HG03060 (cell line): ENCODE results near the gene LIG1.

Experiments
- ATAC-seq: cut with Tn5 transposase; IDR thresholded peaks from one replicate; pipeline ENCODE4 v1.9.1; 2021; ENCODE audit warnings: low read depth, moderate number of reproducible peaks; ENCODE audit not compliant: unreplicated experiment

The LIG1 gene

DNA sequence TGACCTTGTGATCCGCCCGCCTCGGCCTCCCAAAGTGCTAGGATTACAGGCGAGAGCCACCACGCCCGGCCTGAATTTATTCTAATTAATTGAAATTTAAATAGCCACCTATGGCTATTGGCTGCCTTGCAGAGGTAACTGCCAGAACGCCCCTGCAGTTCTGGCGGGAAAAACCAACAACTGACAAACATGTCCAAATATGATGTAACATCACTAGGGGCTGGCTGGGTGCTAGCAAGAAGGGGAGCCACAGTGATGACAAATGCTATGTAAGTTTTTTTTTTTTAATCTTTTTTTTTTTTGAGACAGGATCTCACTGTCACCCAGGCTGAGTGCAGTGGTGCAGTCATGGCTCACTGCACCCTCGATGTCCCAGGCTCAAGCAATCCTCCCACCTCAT lies 13.2 kb upstream of the LIG1 start:
- no peak for ATAC-seq

DNA sequence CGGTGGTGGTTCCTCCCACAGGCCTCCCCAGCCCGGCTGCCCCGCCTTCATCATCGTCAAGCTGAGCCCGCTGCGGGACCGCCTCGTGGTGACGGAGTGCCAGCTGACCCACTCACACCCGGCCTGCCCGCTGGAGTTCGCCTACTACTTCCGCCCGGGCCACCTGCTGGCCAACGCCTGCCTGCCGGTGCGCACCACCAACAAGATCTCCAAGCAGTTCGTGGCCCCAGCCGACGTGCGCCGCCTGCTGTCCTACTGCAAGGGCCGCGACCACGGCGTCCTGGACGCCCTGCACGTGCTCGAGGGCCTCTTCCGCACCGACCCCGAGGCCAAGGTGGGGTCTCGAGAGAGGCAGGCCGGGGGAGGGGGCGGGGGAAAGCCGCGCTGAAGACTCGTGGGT lies 12.3 kb upstream of the LIG1 start:
- no peak for ATAC-seq

DNA sequence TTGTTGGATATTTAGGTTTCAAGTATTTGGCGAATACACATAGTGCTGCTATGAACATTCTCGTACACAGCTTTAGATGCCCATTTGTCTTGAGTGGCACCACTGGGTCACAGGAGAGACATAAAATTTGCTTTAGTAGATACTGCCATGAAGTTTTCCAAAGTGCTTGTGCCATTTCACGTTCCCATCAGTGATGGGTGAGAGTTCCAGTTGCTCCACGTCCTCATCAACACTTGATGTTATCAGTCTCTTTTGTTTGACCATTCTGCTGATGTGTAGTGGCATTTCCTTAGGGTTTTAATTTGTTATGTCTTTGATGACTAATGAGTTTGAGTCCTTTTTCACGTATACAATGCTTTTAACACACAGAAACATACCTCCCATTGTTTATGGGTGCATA lies 11.4 kb upstream of the LIG1 start:
- no peak for ATAC-seq

DNA sequence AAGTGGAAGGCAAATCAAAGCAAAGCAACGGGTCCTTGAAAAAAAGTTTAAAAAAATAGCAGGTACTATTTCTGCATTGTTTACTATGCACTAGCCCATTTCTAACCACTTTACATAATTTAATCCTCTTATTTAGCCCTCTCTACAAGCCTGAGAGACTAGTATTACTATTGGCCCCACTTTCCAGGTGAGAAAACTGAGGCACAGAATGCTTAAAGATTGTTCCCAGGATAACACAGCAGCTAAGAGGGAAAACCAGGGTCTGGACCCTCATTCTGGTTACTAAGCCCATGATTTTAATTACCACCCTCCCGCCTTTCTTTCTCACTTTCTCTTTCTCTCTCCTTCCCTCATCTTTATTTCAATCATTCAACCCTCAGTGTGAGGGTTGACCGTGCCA lies 6.1 kb upstream of the LIG1 start:
- ATAC-seq: no peak

DNA sequence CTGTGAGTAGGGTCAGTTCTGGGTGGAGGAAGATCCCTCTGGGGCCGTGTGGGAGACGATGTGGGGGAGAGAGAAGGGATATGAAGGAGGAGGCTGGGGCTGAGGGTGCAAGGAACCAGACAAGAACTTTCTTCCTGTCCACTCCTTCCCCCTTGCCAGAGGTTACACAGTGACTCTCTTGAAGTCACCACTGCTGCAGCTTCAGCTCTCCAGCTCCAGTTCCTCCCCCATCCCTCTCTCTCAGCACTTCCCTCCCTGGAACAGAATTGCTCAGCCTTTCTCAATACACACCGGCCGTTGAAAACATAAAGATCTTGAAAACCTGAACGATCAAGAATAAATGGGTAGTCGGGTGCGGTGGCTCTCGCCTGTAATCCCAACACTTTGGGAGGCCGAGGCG lies 5.4 kb upstream of the LIG1 start:
- ATAC-seq: no peak

DNA sequence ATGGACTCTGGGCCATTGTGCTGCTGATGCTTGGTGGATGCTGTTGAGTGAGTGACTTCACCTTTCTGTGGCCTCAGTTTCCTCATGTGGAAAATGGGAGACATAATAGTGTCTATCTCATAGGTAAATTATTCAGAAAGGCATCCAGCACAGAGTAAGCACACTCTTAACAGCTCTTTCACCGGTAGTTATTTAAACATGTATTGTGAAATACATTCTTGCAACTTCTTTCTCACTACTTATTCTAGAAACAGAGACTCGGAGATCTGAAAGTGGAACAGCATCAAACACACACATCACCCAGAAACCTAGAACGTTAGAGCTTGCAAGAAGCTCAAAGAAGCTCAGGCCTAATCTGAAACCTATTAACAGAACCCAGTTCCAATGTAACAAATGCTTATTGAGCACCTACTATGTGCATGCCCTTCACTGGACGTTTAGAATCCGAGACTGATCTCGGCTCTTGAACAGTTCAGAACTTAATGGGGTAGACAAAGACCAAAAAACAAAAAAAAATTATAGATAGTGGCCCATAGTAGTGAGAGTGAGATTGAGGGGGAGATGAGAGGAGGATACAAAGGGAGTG lies 4.4 kb upstream of the LIG1 start:
- ATAC-seq: no peak

DNA sequence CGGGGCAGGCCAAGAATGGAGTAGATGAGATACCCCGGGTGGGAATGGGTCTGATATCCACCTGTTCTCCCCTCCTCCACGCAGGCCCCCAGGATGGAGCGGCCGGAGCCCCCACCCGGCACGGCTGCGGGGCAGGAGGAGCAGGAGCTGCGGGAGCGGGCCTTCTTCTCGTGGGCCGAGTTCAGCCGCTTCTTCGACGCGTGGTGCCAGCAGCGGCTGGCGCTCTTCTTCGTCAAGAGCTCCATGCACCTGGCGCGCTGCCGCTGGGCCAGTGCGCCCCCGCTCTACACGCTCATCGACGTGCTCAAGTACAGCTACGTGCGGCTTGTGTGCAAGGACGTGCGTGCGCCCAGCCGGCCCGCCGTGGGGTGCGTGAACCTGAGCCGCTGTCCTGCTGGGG lies 1.6 kb upstream of the LIG1 start:
- ATAC-seq: no peak

DNA sequence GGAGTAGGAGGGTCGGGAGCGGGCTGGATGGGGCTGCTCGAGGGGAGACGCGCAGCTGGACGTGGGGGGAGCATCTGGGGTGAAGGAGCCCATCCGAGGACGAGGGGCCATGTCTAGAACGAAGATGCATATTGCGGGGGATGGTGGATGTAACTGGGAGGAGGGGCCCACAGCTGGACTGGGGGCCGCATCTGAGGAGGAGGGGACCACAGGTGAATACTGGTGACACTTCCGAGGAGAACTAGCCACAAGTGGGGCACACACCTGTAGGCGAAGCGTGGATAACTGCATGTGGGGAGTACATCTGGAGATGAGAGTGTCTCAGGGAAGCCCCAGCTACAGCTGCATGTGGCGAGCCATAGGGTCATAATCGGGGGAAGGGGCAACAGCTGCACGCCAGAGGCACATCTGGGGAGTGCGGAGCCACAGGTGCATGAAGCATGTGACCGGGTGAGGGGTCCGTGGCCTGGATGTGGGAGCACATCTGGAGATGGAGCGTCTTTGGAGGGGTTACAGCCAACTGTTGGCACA lies 738 bp upstream of the LIG1 start:
- no peak for ATAC-seq

DNA sequence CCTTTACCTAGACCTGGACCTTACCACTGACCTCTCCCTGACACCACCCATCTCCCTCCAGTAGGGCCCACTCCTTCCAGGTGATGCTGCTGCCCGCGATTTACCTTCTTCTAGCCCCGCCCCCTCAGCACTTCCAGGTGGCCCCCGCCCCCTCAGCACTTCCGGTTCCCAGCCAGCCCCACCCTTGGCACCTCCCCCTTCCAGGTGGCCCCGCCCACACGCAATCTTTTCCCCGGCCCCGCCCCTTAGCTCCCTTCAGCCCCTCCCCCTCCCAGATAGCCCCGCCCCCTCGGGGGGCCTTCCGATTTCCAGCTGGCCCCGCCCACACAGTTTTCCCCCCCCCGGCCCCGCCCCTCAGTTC lies 586 bp downstream of the LIG1 start:
- ATAC-seq: no peak

DNA sequence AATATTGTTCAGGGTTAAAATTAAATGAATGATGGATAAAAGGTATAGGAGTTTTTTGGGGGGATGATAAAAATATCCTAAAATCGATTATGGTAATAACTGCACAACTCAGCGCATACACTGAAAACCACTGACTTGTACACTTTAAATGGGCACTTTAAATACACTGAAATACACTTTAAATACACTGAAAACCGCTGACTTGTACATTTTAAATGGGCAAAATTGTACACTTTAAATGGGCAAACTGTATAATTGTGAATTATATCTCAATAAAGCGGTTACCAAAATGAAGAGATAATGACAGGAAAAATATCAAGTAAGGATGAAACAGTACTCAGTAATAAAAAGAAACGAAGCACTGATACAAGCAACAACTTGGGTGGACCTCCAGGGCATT lies 1.5 kb downstream of the LIG1 start:
- no peak for ATAC-seq

DNA sequence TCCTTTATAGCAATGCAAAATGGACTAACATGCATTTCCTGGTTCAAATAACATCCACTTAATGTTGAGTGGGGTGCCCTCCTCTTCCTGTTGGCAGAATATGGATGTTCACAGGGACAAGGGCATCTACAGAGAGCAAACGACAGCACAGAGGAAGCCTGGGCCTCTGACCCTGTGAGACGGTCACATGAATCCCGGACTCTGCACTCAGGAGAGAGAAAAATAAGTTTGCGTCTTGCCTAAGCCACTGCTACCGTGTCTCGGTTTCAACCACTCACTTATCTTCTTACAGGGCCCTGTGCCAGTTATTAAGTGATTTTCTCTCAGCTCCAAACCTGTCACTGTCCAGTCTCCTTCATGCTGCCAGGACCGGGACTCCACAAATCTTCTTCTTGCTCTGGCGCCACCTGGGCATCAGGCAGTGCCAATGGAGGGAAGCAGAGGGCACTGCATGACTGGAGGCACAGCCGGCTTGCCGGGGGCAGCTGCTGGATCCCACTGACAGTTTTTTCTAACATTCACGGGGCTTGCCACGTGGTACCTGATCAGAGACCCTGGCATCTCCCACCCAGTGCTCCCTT lies 11.8 kb downstream of the LIG1 start:
- no peak for ATAC-seq

DNA sequence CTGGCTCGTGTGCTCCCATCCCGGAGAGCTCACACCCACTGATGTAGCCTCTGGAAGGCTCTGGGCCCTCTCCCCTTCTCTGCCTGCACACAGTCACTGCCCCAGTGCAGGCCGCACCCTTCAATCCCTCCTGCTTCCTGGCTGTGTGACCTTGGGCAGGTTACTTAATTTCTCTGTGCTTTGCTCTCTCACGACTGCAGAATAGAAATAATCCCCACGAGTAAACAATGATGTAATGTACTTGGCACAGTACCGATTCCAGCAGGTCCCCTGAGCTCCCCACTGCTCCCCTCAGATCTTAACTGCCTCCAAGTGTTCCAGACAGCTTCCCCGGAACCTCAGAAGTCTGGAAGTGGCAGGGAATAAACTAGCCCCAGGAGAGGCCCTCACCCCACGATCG lies 16.1 kb downstream of the LIG1 start:
- no peak for ATAC-seq

DNA sequence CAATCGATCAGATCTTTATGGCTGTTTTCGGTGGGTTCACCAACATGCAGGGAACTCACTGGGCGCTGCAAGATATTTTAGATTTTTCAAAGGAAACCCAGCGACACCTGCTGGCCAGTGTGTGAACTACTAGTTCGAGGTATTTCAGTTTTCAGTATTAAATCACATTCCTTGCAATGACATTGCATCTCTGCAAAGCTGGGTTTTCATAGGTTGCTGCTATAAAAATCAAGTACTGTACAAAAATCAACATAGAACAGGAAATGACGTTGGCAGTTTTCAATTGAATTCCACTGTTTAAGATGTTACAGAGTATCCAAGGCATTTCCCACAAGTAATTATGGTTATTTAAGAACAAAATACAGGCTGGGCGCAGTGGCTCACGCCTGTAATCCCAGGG lies 17.6 kb downstream of the LIG1 start:
- ATAC-seq: no peak

DNA sequence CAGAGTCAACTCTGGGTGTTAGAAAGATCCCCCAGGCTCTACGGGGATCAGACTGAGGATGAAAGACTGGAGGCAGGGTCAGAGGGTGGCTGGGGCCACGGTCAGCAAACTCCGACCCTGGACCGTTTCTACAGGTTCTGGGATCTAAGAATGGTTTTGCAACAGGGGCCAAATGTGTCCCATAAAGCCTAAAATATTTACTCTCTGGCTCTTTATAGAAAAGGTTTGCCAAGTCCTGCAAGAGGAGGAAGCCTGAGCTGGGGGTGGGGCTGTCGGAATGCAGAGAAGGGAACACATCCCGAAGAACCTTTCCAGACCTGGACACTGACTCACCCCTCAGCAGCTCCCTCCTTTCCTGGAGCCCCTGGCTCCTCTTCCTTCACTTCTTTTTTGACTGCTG lies 20.7 kb downstream of the LIG1 start:
- no peak for ATAC-seq

DNA sequence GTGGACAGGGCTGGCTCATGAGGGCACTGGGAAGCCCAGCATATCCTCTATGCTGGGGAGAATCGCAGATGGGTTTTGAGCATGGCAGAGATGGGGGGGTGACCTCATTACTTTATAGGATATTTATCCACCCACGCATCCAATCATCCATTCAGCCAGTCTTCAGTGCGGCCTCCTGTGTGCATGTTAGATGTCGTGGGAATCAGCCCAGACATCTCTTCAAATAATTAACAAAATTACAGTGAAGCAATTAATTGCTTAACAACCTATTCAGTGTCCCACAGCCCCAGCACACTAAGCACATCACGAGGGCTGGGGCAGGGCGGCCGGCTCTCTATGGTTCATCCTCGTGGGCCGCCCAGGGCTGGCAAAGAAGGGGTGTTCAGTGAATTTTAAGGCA lies 21.6 kb downstream of the LIG1 start:
- ATAC-seq: no peak

DNA sequence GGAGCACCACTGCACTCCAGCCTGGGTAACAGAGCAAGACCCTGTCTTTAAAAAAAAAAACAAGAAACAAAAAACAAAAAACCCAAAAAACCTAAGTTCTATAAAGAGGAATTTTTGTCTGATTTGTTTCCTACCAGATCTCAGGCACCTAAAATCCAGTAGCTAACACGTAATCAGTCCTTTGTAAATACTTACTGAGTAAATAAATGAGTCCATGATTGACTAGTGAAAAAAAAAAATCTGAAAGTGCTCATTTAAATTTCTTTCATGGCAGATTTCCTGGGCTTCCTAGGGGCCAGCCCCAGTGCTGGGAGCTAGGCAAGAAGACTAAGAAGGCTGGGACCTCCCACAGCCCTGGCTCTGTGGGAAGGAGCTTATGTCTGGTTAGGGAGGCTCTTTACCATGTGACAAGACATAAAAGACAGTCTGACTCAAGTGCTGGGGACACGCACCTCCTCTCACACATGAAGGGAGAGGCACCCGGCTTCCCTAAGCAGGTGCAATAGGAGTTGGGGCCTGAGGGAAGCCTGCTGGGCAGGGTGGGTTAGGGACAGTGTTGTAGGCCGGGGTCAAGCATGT lies 22.5 kb downstream of the LIG1 start:
- ATAC-seq: no peak

DNA sequence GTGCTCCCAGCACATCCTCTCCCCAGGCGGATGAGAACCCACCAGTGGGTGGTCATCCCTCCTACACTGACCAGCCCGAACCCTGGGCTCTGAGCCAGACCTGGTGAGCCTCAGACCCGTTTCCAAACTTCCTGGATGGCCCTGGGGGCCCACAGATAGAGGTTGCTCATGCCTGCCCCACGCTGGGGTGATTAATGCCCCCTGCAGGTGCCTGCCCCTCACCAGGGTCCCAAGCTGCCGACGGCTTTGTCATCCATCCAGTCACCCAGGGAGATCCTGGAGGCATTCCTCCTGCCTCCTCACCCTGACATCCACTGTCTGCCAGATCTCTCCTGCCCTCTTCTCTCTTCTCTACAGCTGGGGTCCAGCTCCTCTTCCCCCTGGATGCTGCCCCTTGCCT lies 31.1 kb downstream of the LIG1 start:
- ATAC-seq: no peak

DNA sequence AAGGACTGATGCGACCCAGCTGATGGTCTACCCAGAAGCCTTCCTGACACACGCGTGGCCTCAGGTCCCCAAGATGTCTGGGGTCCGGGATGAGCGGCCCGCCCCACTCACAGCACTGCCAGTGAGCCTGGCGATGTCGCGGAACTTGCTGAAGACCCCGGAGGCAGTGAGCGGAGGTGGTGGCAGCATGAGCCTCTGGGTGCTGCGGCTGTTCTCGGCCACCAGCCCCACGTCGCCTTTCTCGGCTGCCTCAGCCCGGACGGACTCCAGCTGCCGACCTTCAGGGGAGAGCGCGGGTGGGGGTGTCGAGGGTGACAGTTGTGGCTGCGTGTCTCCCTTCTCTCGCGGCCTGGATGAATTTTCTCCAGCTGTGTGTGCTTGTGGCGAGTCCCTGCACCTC lies 32.7 kb downstream of the LIG1 start:
- no peak for ATAC-seq

DNA sequence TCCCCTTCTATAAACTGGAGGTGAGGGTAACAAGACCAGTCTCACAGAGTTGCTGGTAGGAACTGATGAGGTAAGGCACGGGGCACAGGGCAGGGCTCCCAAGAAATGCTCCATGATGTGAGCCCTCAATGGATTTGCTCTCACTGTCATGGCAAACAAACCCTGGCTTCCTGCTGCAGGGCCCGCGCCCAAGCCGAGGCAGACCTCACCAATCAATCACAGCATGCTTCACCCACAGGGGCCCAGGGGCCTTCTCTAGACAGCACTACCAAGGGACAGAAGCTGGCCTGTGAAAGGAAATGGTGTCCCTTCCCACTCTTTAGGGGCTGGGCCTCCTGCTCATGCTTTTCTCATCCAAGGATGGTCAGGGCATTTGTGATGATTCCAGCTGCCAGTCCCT lies 33.6 kb downstream of the LIG1 start:
- no peak for ATAC-seq

DNA sequence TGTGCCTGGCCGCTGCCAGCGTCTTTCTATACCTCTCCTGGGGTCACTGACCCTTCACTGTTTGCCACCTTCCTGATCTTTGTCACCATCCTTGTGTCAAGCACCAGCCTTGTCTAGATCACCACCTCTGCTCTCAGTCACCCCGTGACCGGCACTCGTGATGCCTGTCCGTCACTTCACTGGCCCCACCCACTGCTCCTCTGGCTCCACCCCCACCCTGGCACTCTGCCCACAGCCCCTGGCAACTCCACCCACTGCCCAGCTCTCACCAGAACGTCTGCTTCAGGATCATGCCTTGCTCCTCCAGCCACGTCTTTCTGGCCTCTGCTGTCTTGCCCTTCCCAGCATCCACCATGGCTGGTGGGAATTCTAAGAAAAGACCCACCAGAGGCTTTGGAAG lies 34.7 kb downstream of the LIG1 start:
- no peak for ATAC-seq

DNA sequence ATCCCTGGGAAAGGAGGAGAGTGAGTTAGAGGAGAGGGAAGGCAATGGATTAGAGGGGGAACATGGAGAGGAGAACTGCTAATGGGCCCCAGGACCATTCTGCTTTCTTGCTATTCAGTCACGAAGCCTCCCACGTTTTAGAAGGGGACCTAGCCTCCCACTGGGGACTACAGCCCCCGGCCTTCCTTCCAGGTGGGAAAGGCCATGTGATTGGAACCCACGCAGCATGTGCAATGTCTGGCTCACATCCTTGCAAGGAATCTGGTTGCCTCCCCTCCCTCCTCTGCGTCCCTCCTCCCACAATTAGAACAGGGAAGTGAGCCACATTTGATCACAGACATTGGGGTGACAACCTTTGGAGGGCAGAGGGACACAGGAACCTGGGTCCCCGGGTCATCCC lies 37.0 kb downstream of the LIG1 start:
- ATAC-seq: no peak

DNA sequence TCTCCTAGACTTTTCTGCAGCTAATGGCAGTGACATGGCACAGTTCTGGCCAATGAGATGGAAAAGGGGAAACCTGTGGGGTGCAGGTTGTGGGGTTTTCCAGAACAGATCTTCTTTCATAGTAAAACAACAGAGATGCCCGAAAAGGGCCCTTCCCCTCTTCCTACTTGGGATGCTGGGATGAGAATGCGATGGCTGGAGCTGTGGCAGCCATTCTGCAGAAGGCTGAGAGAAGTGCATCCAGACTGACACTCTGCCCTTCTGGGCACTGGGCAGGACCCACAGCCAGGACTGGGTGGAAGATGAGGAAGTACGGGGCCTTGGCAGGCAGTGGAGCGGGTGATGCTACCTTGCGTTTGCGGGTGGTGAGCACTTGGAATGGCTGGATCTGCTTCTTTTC lies 42.6 kb downstream of the LIG1 start:
- ATAC-seq: no peak
